Measurements from ENCODE around the gene SLC1A1.

GRCh38 chr9:4584636-4585035 lies 94.4 kb downstream of the SLC1A1 start:
- TF ChIP-seq CTCF (IDR thresholded peaks at IDR 0.05) (no peak), POLR2A (IDR thresholded peaks at IDR 0.05) (no peak)
